Coronary artery (tissue), 2 donors: ENCODE measurements around the gene SSH3.

ENCODE experiments used
- DNase-seq: peaks from one replicate; pipeline ENCODE4 v3.0.0-alpha.2; 2017; ENCODE audit warnings: low spot score
- H3K27ac ChIP-seq, 2 donors: fragments of 200-600 bp; sonication (generic); one replicate each; pipeline ENCODE4 v1.5.1; 2016 to 2019
- H3K4me3 ChIP-seq: fragments of 200-600 bp; sonication (generic); 2 replicates; pipeline ENCODE4 v1.5.1; 2016; ENCODE audit warnings: mild to moderate bottlenecking, moderate library complexity
- TF ChIP-seq, protein P1 (sequence below): fragments of 200-600 bp; sonication (generic); IDR thresholded peaks from one replicate; pipeline ENCODE4 v1.5.1; 2019; ENCODE audit warnings: antibody characterized with exemption

The SSH3 gene

DNA sequence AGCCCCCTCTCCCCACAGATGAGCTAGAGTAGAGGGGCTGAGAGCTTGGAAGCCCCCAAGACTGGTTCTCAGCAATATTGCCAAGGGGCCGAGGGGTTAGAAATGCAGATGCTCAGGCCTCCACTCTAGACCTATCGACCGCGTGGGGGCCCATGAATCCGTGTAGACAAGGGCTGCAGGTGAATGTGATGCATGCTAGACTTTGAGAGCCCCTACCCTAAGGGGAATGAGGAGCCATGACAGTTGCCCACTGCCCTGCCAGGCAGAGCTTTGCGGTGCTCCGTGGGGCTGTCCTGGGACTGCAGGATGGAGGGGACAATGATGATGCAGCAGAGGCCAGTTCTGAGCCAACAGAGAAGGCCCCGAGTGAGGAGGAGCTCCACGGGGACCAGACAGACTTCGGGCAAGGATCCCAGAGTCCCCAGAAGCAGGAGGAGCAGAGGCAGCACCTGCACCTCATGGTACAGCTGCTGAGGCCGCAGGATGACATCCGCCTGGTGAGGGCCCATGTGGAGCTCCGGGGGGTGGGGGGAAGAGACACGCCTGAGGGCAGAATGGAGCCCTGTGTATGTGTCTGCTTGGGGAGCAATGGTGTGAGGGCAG lies 1.3 kb downstream of the SSH3 start:
- DNase-seq: peak; percentile 67
- peak overlapping the region; percentile 100 for H3K4me3 ChIP-seq
- TF ChIP-seq, protein P1, sequence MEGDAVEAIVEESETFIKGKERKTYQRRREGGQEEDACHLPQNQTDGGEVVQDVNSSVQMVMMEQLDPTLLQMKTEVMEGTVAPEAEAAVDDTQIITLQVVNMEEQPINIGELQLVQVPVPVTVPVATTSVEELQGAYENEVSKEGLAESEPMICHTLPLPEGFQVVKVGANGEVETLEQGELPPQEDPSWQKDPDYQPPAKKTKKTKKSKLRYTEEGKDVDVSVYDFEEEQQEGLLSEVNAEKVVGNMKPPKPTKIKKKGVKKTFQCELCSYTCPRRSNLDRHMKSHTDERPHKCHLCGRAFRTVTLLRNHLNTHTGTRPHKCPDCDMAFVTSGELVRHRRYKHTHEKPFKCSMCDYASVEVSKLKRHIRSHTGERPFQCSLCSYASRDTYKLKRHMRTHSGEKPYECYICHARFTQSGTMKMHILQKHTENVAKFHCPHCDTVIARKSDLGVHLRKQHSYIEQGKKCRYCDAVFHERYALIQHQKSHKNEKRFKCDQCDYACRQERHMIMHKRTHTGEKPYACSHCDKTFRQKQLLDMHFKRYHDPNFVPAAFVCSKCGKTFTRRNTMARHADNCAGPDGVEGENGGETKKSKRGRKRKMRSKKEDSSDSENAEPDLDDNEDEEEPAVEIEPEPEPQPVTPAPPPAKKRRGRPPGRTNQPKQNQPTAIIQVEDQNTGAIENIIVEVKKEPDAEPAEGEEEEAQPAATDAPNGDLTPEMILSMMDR: no peak
- peak overlapping the region in 1 of 2 donors; percentile 90 for H3K27ac ChIP-seq

DNA sequence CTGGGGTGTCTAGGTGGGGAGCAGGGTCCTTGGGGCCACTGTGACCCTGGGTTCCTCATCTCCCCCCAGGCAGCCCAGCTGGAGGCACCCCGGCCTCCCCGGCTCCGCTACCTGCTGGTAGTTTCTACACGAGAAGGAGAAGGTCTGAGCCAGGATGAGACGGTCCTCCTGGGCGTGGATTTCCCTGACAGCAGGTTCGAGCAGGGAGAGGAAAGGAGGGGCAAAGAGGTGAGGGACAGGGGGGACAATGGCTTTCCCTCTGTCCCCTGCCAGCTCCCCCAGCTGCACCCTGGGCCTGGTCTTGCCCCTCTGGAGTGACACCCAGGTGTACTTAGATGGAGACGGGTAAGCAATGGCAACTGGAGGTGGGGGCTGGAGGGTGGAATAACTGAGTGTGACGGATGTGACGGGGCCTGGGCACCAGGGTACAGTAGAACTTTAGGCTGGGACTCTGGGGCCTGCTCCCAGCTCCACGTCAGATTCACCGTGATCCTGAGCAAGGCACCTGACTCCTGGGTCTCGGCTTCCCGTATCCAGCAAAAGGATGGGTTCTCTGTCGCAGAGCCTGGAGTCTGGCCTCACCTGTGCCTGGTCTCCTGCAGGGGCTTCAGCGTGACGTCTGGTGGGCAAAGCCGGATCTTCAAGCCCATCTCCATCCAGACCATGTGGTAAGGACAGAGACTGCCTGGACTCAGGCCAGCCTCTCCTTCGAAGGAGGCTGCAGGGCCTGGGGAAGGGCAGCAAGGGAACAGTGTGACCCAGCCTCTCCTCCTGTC lies 3.6 kb downstream of the SSH3 start:
- Histone ChIP-seq H3K4me3 (no peak overlapping the region), H3K27ac (no peak overlapping the region)
- TF ChIP-seq, protein P1: no peak
- DNase-seq: peak; percentile 71

DNA sequence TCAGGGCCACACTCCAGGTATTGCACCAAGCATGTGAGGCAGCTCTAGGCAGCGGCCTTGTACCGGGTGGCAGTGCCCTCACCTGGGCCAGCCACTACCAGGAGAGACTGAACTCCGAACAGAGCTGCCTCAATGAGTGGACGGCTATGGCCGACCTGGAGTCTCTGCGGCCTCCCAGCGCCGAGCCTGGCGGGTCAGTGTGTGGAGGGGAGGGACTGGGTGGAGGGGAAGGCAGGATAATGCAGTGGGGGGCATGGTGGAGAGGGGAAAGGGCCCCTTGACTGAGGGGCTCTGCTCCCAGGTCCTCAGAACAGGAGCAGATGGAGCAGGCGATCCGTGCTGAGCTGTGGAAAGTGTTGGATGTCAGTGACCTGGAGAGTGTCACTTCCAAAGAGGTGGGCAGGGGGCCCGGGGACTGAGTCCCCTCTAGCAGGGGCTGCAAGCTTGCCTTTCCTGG lies 4.2 kb downstream of the SSH3 start:
- no peak for DNase-seq
- no peak overlapping the region for H3K27ac ChIP-seq
- TF ChIP-seq, protein P1: no peak
- H3K4me3 ChIP-seq: no peak overlapping the region

DNA sequence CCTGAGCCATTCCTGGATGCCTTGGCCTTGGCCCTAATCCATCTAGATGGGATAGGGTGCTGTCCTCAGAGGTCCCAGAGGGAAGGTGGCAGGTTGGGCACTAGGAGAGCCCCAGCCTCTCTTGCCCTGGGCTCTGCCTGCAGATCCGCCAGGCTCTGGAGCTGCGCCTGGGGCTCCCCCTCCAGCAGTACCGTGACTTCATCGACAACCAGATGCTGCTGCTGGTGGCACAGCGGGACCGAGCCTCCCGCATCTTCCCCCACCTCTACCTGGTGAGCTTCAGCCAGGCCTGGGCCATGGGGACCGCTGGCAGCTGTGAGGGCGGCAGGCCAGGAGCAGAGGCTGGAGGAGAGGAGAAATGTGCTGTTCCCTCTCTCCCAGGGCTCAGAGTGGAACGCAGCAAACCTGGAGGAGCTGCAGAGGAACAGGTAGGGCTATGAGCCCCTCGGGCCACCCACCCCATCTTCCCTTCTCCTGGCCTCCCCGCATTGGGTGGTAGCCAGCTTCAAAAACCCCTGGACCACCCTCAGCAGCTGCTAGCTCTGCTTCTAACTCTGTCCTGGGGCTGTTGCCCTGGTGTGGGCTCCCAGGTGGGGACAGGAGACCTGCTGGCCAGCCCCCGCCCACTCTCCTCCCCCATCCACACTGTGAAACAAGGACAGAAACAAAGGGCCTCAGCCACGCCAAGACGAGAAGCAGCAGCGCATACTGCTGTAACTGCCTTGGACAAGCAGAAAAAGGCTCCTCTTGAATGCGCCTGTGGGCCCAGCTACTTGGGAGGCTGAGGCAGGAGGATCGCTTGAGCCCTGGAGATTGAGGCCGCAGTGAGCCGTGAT lies 4.9 kb downstream of the SSH3 start:
- DNase-seq: no peak
- H3K27ac ChIP-seq: no peak overlapping the region
- TF ChIP-seq, protein P1: no peak
- no peak overlapping the region for H3K4me3 ChIP-seq

DNA sequence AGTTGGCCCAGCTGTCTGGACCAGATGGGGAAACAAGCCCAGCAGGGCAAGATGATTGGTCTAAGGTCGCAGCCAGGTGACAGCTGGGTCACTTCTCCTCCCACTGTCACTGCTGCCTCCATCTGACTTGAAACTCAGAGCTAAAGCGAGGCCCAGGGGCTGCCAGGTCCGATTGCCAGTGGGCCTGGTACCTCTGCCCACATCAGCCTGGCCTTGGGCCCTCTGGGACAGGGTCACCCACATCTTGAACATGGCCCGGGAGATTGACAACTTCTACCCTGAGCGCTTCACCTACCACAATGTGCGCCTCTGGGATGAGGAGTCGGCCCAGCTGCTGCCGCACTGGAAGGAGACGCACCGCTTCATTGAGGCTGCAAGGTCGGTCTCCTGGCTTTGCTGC lies 5.8 kb downstream of the SSH3 start:
- DNase-seq: no peak
- TF ChIP-seq, protein P1: no peak
- H3K27ac ChIP-seq: no peak overlapping the region

DNA sequence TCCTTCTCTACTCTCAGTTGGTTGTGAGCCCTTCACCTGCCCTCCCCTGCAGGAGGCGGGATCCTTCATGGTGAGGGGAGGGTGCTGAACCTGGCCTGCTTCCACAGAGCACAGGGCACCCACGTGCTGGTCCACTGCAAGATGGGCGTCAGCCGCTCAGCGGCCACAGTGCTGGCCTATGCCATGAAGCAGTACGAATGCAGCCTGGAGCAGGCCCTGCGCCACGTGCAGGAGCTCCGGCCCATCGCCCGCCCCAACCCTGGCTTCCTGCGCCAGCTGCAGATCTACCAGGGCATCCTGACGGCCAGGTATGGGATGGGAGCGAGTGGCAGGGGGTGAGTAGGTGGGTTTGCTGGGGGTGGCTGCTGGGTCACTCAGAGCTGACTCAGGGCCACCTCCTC lies 6.3 kb downstream of the SSH3 start:
- DNase-seq: no peak
- TF ChIP-seq, protein P1: no peak
- H3K4me3 ChIP-seq: no peak overlapping the region
- no peak overlapping the region for H3K27ac ChIP-seq

More for the DNA sequence above, 5.8 kb downstream of the SSH3 start:
- no peak overlapping the region for H3K4me3 ChIP-seq
